Activated naive CD8-positive, alpha-beta T cell treated with anti-CD3 and anti-CD28 coated beads, Interleukin-2, amount 10 ng/mL, durations not matched to agents 7 days and 5 days (primary cell): ENCODE results near the gene HES5. TPM values are rescaled to one million over a fixed set of nuclear protein-coding genes. Genes with fewer than 3 reads are reported as not detected.
"Not testable (repeated sequence)": the region's sequence is repeated elsewhere in the genome, so short reads cannot be mapped to it uniquely, and the experiment has no call there.

Source experiments
- ATAC-seq: fragments of 150-1000 bp; cut with Tn5 transposase; one replicate; pipeline ENCODE4 v1.10.0; 2021; ENCODE audit warnings: low read depth, moderate library complexity
- POLR2A ChIA-PET: fragments of 350-600 bp; sonication (Branson Sonifier 250); formaldehyde crosslinking; loops from one replicate; lab custom pipeline; 2021; ENCODE audit warnings: antibody characterized with exemption; lab: Charles Lee
- DNase-seq: peaks from one replicate; pipeline ENCODE4 v3.0.0; 2021
- H3K27ac Mint-ChIP-seq: one replicate; pipeline ENCODE4 v1.8.0; 2022; ENCODE audit warnings: mild to moderate bottlenecking, mixed read lengths
- H3K27me3 Mint-ChIP-seq: one replicate; pipeline ENCODE4 v1.8.0; 2022; ENCODE audit warnings: mild to moderate bottlenecking, moderate library complexity, mixed read lengths
- H3K36me3 Mint-ChIP-seq: one replicate; pipeline ENCODE4 v1.8.0; 2021; ENCODE audit warnings: mild to moderate bottlenecking, mixed read lengths
- H3K4me1 Mint-ChIP-seq: one replicate; pipeline ENCODE4 v1.8.0; 2021; ENCODE audit warnings: mixed read lengths
- H3K4me3 Mint-ChIP-seq: one replicate; pipeline ENCODE4 v1.8.0; 2022; ENCODE audit warnings: mild to moderate bottlenecking, moderate library complexity, mixed read lengths
- H3K9me3 Mint-ChIP-seq: one replicate; pipeline ENCODE4 v1.8.0; 2021; ENCODE audit warnings: mixed read lengths
- total RNA-seq, 2 experiments: library from RNA; stranded (reverse); gene quantifications; one replicate each; pipeline ENCODE4 v1.2.3, GENCODE V29; 2021

Gene HES5
- total RNA-seq, 2 experiments from 2014 or later, result not detected

DNA sequence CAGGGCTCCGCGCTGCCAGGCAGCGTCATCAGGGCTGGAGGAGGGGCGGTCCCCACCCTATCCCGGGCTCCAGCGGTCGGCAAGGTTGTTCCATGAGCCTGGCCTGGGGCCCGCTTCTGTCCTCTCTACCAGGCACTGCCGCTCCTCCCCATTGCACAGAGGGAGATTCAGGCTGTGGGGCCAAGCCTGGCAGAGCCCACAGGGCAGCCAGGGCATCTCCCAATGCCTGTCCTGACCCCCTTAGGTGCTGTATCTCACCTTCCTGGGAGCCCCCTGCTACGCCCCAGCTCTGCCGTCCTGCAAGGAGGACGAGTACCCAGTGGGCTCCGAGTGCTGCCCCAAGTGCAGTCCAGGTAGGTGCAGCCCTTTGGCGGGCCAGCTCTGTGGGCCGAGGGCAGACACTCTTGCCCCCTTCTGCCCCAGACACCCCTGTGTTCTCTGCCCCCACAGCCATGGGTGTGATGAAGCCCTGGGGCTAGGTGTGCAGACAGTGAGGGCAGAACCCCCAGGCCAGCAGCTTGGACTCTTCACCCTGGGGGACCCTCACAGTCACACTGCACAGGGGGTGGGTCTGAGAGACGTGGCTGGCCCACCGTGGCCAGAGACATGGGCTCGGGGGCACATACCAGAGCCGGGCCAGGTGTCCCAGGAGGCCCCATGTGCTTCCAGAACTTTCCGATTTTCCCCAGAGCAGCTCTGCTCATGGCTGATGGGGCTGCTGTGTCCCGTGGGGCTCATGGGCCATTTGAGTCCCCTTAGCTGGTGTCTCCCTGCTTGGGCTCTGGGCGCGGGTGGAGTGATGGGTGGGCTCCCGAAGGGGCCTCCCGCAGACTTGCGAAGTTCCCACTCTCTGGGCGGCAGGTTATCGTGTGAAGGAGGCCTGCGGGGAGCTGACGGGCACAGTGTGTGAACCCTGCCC is 27.7 kb upstream of the HES5 start:
- no peak for ATAC-seq
- peak overlapping the region; percentile 99 for H3K27ac Mint-ChIP-seq

DNA sequence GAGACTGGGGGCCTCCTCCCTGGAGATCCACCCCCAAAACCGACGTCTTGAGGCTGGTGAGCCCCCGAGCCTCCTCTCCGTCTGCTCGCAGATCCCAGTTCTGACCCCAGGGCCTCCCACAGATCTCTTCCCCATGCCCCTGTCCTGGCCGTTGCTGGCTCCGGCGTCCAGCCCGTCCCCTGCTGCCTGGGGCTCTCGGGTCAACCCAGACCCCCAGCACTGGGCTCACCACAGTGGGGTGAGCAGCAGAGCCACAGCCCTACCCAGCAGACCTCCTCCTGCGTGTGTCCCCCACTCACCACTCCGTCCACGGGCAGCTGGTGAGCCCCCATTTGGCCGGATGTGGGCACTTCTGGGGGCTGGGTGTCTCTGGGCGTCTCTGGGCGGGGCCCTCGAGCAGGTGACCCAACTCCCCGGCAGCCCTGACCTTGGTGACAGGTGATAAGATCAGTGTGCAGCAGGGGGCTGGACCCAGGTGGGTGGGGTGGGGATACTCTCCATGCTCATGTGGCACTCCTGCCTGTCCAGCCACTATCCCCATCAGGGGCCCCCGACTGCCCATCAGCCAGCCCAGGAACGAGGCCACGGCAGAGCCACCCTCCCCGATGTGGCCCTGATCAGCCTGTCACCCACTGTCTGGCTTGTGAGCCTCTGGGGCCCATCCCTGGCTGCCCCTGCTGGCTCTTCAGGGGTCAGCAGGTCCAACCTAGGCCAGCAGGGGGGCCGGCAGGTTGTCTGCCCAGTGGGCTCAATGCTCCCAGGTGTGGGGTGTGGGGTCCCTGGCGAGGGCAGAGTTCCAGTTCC is 26.8 kb upstream of the HES5 start:
- Mint-ChIP-seq H3K4me3 (peak overlapping the region; percentile 98), H3K36me3 (peaks cover 12% of the 10 kb centered on the region), H3K4me1 (peaks cover 22% of the 10 kb centered on the region), H3K27me3 (no peaks in the 10 kb centered on the region), H3K9me3 (no peaks in the 10 kb centered on the region), H3K27ac (peak overlapping the region; percentile 99)
- DNase-seq, result peak; percentile 81
- POLR2A ChIA-PET, result interaction anchor here (0.8 to 11.0 kb wide), 21 partner anchors 8 to 424 kb away, joined by 3 to 231 read pairs (median 7); partner anchors contain the start of genes FAAP20, MORN1, PANK4 and PRXL2B
- ATAC-seq, result peak; percentile 7

More for the DNA sequence above, 27.7 kb upstream of the HES5 start:
- Mint-ChIP-seq H3K27me3 (no peaks in the 10 kb centered on the region), H3K4me1 (peaks cover 22% of the 10 kb centered on the region), H3K9me3 (no peaks in the 10 kb centered on the region), H3K36me3 (peaks cover 12% of the 10 kb centered on the region), H3K4me3 (peak overlapping the region; percentile 98)
- no peak for DNase-seq
- POLR2A ChIA-PET, result interaction anchor here (0.8 to 11.0 kb wide), 12 partner anchors 7 to 142 kb away, joined by 3 to 231 read pairs (median 11); partner anchors contain the start of genes PANK4 and PRXL2B

DNA sequence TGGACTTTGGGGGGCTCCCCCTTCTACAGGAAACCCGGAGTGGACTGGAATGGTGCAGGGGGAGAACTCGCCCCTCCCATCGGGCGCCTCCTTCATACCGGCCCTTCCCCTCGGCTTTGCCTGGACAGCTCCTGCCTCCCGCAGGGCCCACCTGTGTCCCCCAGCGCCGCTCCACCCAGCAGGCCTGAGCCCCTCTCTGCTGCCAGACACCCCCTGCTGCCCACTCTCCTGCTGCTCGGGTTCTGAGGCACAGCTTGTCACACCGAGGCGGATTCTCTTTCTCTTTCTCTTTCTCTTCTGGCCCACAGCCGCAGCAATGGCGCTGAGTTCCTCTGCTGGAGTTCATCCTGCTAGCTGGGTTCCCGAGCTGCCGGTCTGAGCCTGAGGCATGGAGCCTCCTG is 26.2 kb upstream of the HES5 start, which contains the start of gene TNFRSF14:
TNFRSF14 (plus strand) TSS at position 95 of the 401 bp plus-strand sequence; CDS start at position 389, 294 bp downstream.
- Mint-ChIP-seq H3K27me3 (no peaks in the 10 kb centered on the region), H3K4me3 (peak within 1 kb of the TSS; percentile 98), H3K36me3 (peaks cover 11% of the 10 kb centered on the region), H3K4me1 (peaks cover 21% of the 10 kb centered on the region), H3K27ac (peak within 1 kb of the TSS; percentile 99), H3K9me3 (no peaks in the 10 kb centered on the region)
- DNase-seq (peak; percentile 79), ATAC-seq (peak; percentile 68)
- POLR2A ChIA-PET, result interaction anchor here (0.6 to 11.0 kb wide), 23 partner anchors 9 to 424 kb away, joined by 3 to 231 read pairs (median 4); partner anchors contain the start of genes FAAP20, MORN1, PANK4 and PEX10

- H3K36me3 Mint-ChIP-seq, result peaks cover 9% of the 10 kb centered on the region
- H3K4me1 Mint-ChIP-seq, result peaks cover 22% of the 10 kb centered on the region
- POLR2A ChIA-PET, result interaction anchor here (0.6 to 11.0 kb wide), 22 partner anchors 9 to 423 kb away, joined by 3 to 231 read pairs (median 6); partner anchors contain the start of genes FAAP20, MORN1, PANK4 and PEX10
- H3K9me3 Mint-ChIP-seq, result no peaks in the 10 kb centered on the region
- H3K27ac Mint-ChIP-seq, result peak overlapping the region; percentile 99
- peak overlapping the region; percentile 98 for H3K4me3 Mint-ChIP-seq
- peak; percentile 84 for DNase-seq
- peak; percentile 59 for ATAC-seq
- H3K27me3 Mint-ChIP-seq, result no peaks in the 10 kb centered on the region
Measured at GRCh38 chr1:2555634-2556276, 25.7 kb upstream of the HES5 start.

- DNase-seq (peak; percentile 74), ATAC-seq (peak; percentile 19)
- Mint-ChIP-seq H3K9me3 (no peaks in the 10 kb centered on the region), H3K27me3 (no peaks in the 10 kb centered on the region), H3K36me3 (peaks cover 9% of the 10 kb centered on the region), H3K27ac (peak overlapping the region; percentile 99), H3K4me1 (peaks cover 22% of the 10 kb centered on the region), H3K4me3 (peak overlapping the region; percentile 98)
- POLR2A ChIA-PET, result interaction anchor here (2.4 to 11.0 kb wide), 7 partner anchors 8 to 139 kb away, joined by 10 to 231 read pairs (median 32); partner anchors contain the start of genes PANK4 and PRXL2B
Measured at GRCh38 chr1:2554621-2555387, 24.7 kb upstream of the HES5 start.

- DNase-seq (no peak), ATAC-seq (no peak)
- Mint-ChIP-seq H3K27ac (peak overlapping the region; percentile 99), H3K4me3 (peak overlapping the region; percentile 98), H3K36me3 (peaks cover 9% of the 10 kb centered on the region), H3K4me1 (peaks cover 23% of the 10 kb centered on the region), H3K9me3 (no peaks in the 10 kb centered on the region), H3K27me3 (no peaks in the 10 kb centered on the region)
- POLR2A ChIA-PET, result interaction anchor here (2.4 to 11.0 kb wide), 5 partner anchors 7 to 138 kb away, joined by 10 to 231 read pairs (median 25); partner anchors contain the start of gene PRXL2B
Measured at GRCh38 chr1:2553871-2554620, 24.0 kb upstream of the HES5 start.

- POLR2A ChIA-PET, ATAC-seq, H3K4me3 Mint-ChIP-seq, H3K27me3 Mint-ChIP-seq, DNase-seq, H3K36me3 Mint-ChIP-seq, H3K27ac Mint-ChIP-seq, H3K9me3 Mint-ChIP-seq: not testable (repeated sequence)
- H3K4me1 Mint-ChIP-seq, result peaks cover 24% of the 10 kb centered on the region
Measured at GRCh38 chr1:2553076-2553475, 23.0 kb upstream of the HES5 start.

DNA sequence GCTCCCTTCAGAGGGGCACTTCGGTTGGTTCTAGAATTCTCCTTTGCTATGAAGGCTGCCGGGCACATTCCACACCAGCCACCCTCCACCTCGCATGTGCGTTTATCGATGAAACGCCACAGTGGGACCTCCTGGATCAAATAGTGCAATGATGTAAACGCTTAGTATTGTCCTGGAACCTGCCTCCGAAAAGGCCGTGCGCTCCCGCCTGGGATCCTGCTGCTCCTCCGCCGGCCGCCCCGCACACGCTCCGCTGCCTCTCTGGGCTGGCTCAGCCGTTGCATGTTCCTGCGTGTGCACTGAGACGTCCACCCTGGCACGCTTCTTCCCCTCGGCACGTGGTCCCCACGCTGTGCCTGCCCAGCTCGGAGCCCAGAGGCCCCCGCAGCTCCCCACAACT is 22.1 kb upstream of the HES5 start:
- DNase-seq (no peak), ATAC-seq (no peak)
- H3K9me3 Mint-ChIP-seq, result no peaks in the 10 kb centered on the region
- no peak overlapping the region for H3K27ac Mint-ChIP-seq
- H3K36me3 Mint-ChIP-seq, result peaks cover 7% of the 10 kb centered on the region
- H3K4me1 Mint-ChIP-seq, result peaks cover 23% of the 10 kb centered on the region
- POLR2A ChIA-PET, result interaction anchor here (0.8 kb wide), 1 partner anchor 33 kb away, joined by 3 read pairs; no protein-coding TSS in a partner anchor
- no peaks in the 10 kb centered on the region for H3K27me3 Mint-ChIP-seq
- no peak overlapping the region for H3K4me3 Mint-ChIP-seq

GRCh38 chr1:2551544-2551943 is 21.5 kb upstream of the HES5 start:
- peaks cover 23% of the 10 kb centered on the region for H3K4me1 Mint-ChIP-seq
- not testable (repeated sequence) for DNase-seq, H3K36me3 Mint-ChIP-seq, H3K9me3 Mint-ChIP-seq, H3K27me3 Mint-ChIP-seq, ATAC-seq, H3K4me3 Mint-ChIP-seq, H3K27ac Mint-ChIP-seq
- POLR2A ChIA-PET, result interaction anchor here (0.8 kb wide), 1 partner anchor 34 kb away, joined by 3 read pairs; no protein-coding TSS in a partner anchor

DNA sequence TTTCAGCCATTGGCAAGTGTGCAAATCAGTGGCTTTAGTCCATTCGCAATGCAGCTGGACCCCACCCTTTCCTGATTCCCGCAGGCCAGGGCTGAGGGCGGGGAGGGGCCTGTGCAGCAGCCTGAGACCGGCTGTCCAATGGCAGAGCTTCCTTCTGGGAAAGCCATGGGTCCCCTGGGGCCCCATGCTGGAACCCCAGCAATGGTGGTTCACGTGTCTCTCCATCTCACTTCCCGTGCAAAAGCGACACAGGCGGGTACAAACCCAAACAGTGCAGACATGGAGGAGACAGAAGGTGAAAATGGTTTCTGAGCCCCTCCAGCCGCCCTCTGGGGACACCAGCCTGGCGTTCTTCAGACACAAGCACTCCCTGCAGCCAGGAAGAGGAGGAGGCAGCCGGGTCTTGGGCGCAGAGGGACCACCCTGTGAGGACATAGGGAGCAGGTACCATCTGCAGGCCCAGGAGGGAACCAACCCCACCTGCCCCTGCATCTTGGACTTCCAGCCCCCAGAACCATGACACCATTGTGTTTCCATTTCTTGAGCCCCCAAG is 20.3 kb upstream of the HES5 start:
- DNase-seq, H3K36me3 Mint-ChIP-seq, H3K27me3 Mint-ChIP-seq, ATAC-seq, H3K9me3 Mint-ChIP-seq, H3K4me3 Mint-ChIP-seq: not testable (repeated sequence)
- POLR2A ChIA-PET, result interaction anchor here (5.1 to 5.2 kb wide), 2 partner anchors 35 to 134 kb away, joined by 97 to 98 read pairs; partner anchors contain the start of gene PRXL2B
- Mint-ChIP-seq H3K27ac (peak overlapping the region; percentile 84), H3K4me1 (peaks cover 20% of the 10 kb centered on the region)
